Measurements from ENCODE around the gene ALDOC.

The ALDOC gene

DNA sequence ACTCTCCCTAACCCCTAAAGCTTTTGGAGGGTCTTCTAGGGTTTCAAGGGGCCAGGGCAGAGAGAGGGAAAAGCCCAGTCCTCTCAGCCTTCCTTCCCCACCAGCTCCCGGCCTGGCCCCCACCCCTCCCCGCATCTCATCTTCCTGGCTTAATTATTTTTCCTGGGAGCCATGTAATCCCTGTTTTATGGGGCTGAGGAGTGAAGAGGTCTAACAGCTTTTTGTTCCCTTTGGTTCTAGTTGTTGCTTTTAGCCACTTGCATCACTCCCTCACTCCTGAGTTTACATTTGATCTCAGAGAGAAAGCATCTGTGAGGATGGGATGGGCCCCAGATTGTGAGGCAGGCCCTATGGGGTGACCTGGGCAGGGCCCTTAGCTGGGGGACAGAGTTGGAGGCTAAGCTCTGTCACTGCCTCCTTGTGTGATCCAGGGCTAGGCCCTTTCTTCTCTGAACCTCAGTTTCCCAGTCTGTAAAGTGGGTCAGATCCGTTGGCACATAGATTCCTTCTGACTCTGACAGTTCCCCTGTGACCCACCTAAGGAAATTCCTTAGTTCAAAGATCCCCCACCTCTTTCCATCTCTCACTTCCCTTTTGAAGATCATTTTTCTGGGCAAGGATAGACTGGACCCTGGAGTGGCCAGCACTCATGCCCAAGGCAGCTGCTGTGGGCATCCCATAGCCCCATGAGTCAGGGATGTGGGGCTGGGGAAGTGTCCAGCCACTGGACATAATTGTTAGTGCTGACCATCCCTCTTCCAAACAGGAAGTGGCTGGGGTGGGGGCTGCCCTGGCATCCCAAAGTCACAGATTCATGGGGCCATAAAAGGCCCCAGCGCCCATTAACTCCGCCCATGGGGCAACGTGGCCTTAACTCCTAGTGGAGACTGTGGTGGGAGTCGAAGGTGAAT lies 44.4 kb downstream of the ALDOC start:
- DNase-seq (ENCODE audit: low spot score) = no peak

DNA sequence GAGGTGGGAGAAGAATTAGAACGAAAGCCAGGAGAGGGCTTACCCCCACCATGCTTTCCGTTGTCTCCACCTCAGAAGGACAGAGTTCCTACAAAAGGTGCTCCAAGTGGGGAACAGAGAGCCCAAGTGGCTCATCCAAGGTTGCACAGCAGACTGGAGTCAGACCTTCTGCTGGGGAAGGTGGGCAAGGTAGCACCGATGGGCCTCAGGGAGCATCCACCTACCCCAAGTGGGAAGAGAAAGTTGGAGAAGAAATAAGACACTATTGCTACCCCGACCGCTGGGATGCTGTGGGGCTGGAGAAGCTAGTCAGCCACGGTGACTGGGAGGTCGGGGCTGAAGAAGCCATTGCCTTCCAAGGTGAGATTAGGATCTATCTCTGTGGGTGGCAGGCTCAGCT lies 45.8 kb downstream of the ALDOC start:
- DNase-seq (ENCODE audit: low spot score) = no peak

DNA sequence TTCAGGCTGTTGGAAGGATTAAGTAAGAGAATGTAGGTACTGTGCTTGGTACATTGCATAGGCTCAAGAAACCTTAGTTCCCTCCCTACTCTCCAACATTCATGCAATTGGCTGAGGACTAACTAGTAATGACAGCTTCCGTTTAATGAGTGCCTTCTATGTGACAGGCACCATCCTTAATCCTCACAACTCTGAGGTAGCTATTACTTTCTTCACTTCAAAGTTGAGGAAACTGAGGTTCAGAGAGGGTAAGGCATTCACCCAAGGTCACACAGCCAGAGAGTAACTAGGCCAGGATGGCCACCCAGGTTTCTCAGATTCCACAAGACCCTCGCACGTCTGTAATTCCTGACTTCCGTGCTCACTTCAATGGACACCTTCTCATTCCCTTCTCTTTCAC lies 46.4 kb downstream of the ALDOC start:
- DNase-seq (ENCODE audit: low spot score) = no peak

DNA sequence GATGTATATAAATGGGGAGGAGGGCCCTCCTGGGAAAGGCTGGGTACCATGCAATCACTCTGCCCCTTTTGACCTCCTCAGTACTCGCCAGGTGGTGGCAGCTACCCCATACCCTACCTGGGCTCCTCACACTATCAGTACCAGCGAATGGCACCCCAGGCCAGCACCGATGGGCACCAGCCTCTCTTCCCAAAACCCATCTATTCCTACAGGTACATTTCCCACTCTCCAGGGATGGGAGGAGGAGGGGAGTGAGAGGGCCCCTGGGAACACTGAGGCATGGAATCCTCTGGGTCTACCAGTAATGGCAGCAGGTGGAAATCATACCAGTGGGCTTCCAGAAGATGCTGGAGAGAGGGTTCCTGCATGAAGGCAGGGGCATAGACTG lies 47.7 kb downstream of the ALDOC start:
- DNase-seq (ENCODE audit: low spot score) = no peak

DNA sequence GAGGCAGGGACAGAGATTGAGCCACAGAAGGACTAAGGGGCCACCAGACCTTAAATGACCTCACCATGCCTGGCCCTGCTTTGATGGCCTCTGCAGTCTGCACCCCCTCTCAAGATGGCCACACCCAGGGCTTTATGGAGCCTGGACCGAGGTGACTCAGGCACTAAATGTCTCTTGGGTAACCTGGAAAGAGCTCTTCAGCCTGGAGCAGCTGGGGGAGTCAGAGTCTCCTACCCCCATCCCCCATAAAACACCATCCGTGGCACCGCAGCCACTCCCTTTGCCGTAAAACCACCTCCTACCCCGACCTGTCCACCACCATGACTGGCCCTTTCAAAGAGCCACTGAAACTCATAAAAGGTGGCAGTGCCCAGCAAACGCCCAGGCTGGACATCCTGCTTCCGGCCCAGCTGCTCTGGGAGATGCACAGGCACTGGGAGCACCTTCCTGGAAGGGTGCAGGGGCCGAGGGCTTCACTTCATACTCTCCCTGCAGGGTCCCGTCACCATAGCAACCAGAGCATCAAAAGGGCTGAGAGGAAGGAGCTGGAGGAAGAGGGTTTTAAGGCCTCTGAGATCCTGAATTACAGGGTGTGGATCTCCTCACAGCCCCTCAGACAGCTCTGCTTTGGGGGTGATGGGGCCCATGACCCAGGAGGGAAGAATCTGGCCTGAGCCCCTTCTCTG lies 48.2 kb downstream of the ALDOC start:
- peak; percentile 54 for DNase-seq (ENCODE audit: low spot score)

DNA sequence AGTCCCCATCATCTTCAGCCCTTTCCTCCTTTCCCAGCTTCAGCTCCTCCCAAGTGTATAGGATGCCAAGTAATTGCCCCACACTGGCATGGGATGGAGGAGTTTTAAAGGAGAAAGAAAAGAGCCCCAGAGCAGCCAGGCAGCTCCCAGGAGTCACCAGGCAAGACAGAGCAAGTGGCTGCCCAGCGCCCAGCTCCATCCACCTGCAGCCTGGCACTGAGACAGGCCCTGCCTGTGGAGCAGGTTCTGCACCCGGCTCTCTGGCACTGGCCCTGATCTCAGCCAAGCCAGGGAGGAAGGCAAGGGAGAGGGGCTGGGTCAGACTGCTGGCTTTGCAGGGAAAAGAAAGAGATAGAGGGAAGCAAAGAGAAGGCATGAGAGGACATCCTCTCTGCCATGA lies 48.8 kb downstream of the ALDOC start:
- no peak for DNase-seq (ENCODE audit: low spot score)

DNA sequence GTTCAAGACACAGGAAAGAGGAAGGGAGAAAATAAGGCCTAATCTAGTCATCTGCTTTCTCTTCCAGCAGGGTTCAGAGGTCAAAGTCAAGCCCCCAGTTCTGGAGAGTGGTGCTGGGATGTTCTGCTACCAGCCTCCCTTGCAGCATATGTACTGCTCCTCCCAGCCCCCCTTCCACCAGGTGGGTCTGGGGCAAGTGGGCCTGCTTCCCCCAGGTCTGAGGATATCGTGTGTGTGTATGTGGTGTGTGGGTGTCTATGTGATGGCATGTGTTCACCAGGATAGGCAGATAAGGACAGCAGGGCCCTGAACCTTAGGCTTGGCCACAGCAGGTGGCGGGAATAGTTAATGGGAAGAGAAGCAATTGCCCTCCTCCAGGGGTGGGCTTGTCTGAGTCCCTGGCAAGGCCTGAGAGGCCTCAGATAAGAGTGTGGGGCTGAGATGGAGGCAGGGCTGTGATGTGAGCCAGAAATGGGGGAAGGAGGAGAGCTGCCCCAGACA lies 49.5 kb downstream of the ALDOC start:
- no peak for DNase-seq (ENCODE audit: low spot score)

DNA sequence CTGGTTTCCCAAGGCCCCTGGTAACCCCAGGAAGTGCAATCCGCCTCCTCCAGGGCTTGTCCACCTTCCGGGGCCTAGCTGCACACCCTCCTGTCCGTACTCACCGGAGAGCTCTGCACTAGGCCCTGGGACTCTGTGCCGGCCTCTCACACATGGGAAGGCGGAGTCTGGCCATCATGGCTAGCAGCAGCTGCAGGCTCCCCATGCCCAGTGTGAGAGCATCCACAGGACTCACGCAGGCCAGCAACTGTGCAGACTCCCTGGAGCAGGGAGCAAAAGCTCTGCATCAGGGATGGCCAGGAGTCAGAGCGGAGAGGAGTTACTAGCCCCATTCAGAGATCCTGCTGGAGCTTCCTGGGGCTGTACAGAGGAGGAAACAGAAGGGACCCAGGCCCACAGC lies 50.3 kb downstream of the ALDOC start:
- DNase-seq (ENCODE audit: low spot score) = no peak

DNA sequence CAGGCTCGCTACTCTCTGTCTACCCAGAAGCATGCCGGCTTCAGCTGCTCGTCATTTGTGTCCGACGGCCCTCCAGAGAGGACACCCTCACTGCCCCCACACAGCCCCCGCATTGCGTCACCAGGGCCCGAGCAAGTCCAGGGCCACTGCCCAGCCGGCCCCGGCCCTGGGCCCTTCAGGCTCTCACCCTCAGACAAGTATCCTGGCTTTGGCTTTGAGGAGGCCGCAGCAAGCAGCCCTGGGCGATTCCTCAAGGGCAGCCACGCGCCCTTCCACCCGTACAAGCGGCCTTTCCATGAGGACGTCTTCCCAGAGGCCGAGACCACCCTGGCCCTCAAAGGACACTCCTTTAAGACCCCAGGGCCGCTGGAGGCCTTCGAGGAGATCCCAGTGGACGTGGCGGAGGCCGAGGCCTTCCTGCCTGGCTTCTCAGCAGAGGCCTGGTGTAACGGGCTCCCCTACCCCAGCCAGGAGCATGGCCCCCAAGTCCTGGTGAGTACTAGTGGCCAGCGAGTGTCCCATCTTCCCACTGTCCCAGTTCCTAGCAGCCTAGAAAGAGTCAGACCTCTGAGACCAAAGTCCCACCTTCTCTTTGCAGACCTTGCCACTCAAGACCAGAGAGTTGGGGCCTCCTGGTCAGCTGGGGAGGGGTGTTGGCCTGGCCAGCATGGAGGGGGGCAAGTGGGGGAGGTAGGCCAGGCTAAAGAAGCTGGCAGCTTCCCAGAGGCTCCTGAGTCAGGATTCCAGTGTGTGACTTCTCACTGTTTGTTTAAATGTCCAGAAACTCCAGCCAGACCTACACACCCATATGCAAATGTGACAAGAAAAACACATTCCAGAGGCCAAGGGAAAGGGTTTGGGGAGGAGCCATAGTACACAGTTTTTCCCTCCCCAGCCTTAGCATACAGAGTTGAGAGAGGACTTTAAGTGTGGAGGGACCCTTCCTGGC lies 51.9 kb downstream of the ALDOC start:
- peak; percentile 78 for DNase-seq (ENCODE audit: low spot score)

DNA sequence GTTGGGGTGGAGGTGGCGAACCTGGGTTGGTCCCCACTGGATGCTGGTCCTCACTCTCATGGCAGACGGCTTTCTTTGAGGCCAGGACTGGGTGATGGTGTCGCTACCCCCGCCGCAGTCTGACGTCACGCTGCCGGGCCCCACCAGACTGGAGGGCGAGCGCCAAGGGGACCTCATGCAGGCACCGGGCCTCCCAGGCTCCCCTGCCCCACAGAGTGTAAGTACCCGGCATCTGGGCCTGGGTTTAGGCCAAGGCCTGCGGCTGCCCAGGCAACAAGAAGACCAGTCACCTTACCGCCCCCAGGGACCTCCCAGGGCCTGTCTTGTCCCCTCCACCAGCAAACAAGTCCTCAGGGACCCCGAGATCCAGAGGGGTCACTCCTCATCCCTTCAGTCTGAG lies 52.8 kb downstream of the ALDOC start:
- DNase-seq (ENCODE audit: low spot score) = no peak

DNA sequence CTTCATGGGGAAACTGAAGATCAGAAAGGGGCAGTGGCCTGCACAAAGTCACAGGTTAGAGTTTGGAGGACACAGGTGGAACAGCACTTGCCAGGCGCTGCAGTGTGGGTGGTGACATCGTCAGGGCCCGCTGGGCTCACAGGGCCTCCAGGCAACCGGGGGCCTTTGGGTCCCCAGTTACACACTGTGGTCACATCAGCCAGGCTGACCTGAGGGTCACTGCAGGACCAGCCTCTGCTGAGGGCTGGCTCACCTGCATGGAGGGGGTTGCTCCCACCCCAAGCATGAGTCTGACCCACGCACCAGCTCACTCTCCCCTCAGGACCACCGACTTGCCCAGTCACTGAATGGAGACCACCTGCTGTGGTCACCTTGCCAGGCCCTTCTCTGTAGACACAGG lies 53.5 kb downstream of the ALDOC start:
- no peak for DNase-seq (ENCODE audit: low spot score)

Measured in AG20443 (cell line).